Loucy (cell line): Measurements from ENCODE around the gene FBXO31.

Experiments
- CTCF ChIP-seq: fragments of 200-600 bp; sonication (generic); conservative IDR thresholded peaks from 2 replicates; pipeline ENCODE4 v1.5.1; 2014; ENCODE audit warnings: mild to moderate bottlenecking, antibody characterized with exemption, low read length
- EZH2phosphoT487 ChIP-seq: fragments of 200-600 bp; IDR thresholded peaks from 2 replicates; pipeline ENCODE4 v1.6.1; 2018; ENCODE audit warnings: antibody characterized with exemption, mild to moderate bottlenecking, moderate library complexity, borderline replicate concordance

- TF ChIP-seq CTCF (no peak), EZH2phosphoT487 (no peak)
These were observed 23.0 kb upstream of the FBXO31 start for GRCh38 chr16:87406495-87407088.
